Mammary epithelial cell (primary cell): ENCODE data around the gene WDR18.

ENCODE experiments used
- EZH2 ChIP-seq: IDR thresholded peaks from 2 replicates; pipeline ENCODE4 v1.6.1; 2012; ENCODE audit warnings: low read length, inconsistent platforms, borderline replicate concordance
- TF ChIP-seq, protein P1 (sequence below), 2 donors: IDR thresholded peaks in 1 of 2; conservative IDR thresholded peaks in 1 of 2; 2 replicates each; pipeline ENCODE4 v1.5.1; 2011 to 2012; ENCODE audit warnings: inconsistent platforms in 2 of 2, low read length in 2 of 2, mild to moderate bottlenecking in 2 of 2, control low read depth in 1 of 2, low read depth in 1 of 2; ENCODE audit not compliant: insufficient read depth in 1 of 2; ENCODE audit errors: extremely low read depth in 1 of 2

DNA sequence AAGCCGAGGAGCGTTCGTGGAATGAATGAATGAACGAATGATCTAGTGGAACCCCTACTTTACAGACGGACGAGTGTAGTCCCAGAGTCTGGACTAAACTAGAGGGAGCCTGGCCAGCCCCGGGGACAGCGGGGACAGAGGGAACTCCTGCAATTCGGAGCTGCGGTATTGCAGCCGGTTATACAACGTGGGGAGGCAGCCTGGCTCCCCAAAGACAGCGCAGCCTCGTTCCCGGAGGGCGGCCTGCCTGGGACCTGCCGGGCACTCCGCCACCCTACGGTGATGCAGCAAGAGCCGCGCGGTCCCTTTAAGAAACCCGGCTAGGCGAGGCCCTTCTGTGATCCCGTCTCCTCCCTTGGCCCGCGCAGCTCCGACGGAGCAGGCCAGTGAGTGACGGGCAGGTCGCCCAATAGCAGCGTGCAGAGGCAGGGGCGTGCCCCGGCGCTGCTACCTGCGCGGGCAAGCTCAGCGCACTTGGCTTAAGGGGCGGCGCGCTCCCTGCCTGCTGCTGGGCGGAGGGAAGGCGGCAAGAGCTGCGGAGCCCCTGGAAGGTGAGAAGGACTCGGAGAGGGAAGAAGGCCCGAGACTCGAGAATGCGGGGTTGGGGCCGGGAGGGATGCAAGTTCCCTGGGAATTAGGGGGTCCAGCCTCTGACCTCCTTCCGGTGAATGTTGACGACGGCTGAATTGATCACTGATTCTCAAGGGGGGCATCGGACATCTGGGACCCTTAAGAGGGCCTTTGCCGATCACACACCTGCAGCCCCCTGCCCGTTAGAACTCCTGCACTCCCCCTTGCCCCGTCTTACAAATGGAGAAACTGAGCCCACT is 55.7 kb downstream of the WDR18 start, which contains the start of gene ABCA7:
- TF ChIP-seq, protein P1, sequence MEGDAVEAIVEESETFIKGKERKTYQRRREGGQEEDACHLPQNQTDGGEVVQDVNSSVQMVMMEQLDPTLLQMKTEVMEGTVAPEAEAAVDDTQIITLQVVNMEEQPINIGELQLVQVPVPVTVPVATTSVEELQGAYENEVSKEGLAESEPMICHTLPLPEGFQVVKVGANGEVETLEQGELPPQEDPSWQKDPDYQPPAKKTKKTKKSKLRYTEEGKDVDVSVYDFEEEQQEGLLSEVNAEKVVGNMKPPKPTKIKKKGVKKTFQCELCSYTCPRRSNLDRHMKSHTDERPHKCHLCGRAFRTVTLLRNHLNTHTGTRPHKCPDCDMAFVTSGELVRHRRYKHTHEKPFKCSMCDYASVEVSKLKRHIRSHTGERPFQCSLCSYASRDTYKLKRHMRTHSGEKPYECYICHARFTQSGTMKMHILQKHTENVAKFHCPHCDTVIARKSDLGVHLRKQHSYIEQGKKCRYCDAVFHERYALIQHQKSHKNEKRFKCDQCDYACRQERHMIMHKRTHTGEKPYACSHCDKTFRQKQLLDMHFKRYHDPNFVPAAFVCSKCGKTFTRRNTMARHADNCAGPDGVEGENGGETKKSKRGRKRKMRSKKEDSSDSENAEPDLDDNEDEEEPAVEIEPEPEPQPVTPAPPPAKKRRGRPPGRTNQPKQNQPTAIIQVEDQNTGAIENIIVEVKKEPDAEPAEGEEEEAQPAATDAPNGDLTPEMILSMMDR (conservative IDR thresholded peaks at IDR 0.05 in 1 of 2, IDR thresholded peaks at IDR 0.05 in 1 of 2; ENCODE audit: extremely low read depth in 1 of 2, insufficient read depth in 1 of 2, low read depth in 1 of 2, low read length in 2 of 2) = peak in 1 of 2 donors; percentile 8
- TF ChIP-seq EZH2 = no peak
